K562 (cell line): ENCODE results near the gene LMNA. TPM values are rescaled to one million over a fixed set of nuclear protein-coding genes. Genes with fewer than 3 reads are reported as not detected.
A peak's percentile ranks its signal among the peaks of the same experiment; 100 is the strongest.

Experiments used
- BMI1 ChIP-seq: fragments of 150-350 bp; IDR thresholded peaks from 2 replicates; pipeline ENCODE4 v1.6.1; 2014; ENCODE audit warnings: low read length
- CAMTA2 ChIP-seq: fragments of 250-450 bp; sonication (Bioruptor Pico); conservative IDR thresholded peaks from 2 replicates; pipeline ENCODE4 v1.5.1; 2022
- CBX2 ChIP-seq: fragments of 200-600 bp; sonication (generic); IDR thresholded peaks from one replicate; pipeline ENCODE4 v1.6.1; 2012; ENCODE audit warnings: mild to moderate bottlenecking, low read length, inconsistent platforms; ENCODE audit not compliant: insufficient read depth, poor library complexity, severe bottlenecking
- CHD4 ChIP-seq: fragments of 200-600 bp; sonication (generic); IDR thresholded peaks from 3 replicates; pipeline ENCODE4 v1.6.1; 2012; ENCODE audit warnings: low read depth, mild to moderate bottlenecking, mixed read lengths, low read length, inconsistent platforms; ENCODE audit not compliant: insufficient read depth, insufficient replicate concordance, poor library complexity, severe bottlenecking
- KAT2B ChIP-seq: IDR thresholded peaks from one replicate; pipeline ENCODE4 v1.6.1; 2012; ENCODE audit warnings: low read depth, mild to moderate bottlenecking, control low read depth, inconsistent platforms, low read length, moderate library complexity
- MAFF ChIP-seq: IDR thresholded peaks from 2 replicates; pipeline ENCODE4 v1.6.1; 2012; ENCODE audit warnings: low read length, improper control_type of control experiment
- MCM3 ChIP-seq: fragments of 450-650 bp; IDR thresholded peaks from 2 replicates; pipeline ENCODE4 v1.6.1; 2016
- NR4A1 ChIP-seq, 2 experiments: fragments of 250-450 bp in 1 of 2; fragments of 450-650 bp in 1 of 2; sonication (Bioruptor Pico) in 1 of 2; IDR thresholded peaks; 2 replicates each; pipeline versions ENCODE4 v1.4.0 to v1.6.1; 2016 to 2020; ENCODE audit warnings: mild to moderate bottlenecking in 2 of 2, missing compliant biosample characterization in 1 of 2, missing genetic modification characterization in 1 of 2, moderate library complexity in 1 of 2
- PHTF2 ChIP-seq: fragments of 250-450 bp; sonication (Bioruptor Pico); IDR thresholded peaks from 2 replicates; pipeline ENCODE4 v1.5.0; 2021; ENCODE audit warnings: mild to moderate bottlenecking
- POLR2AphosphoS2 ChIP-seq: IDR thresholded peaks from 2 replicates; pipeline ENCODE4 v1.6.1; 2012; ENCODE audit warnings: low read length, improper control_type of control experiment
- PTBP1 ChIP-seq: fragments of 200-400 bp; formaldehyde crosslinking; IDR thresholded peaks from 2 replicates; pipeline ENCODE4 v1.6.1; 2017; ENCODE audit warnings: low read depth, low read length
- RBM15 ChIP-seq: fragments of 200-400 bp; formaldehyde crosslinking; IDR thresholded peaks from 2 replicates; pipeline ENCODE4 v1.6.1; 2018; ENCODE audit warnings: mild to moderate bottlenecking, low read length, moderate library complexity; ENCODE audit not compliant: insufficient read depth
- TAF15 ChIP-seq: fragments of 200-400 bp; formaldehyde crosslinking; IDR thresholded peaks from 2 replicates; pipeline ENCODE4 v1.6.1; 2017; ENCODE audit warnings: mild to moderate bottlenecking, low read depth, low read length, moderate library complexity
- TEAD1 ChIP-seq, 2 experiments: fragments of 450-650 bp in 1 of 2; sonication (generic) in 1 of 2; formaldehyde crosslinking; IDR thresholded peaks; 2 replicates each; pipeline versions ENCODE4 v1.4.0 to v1.8.0; 2020 to 2022; ENCODE audit warnings: mild to moderate bottlenecking in 2 of 2, missing genetic modification reagents in 1 of 2
- TEAD4 ChIP-seq, 2 experiments: sonication (generic) in 1 of 2; formaldehyde crosslinking in 1 of 2; IDR thresholded peaks; 2 replicates each; pipeline versions ENCODE4 v1.6.1 to v1.8.0; 2012 to 2022; ENCODE audit warnings: borderline replicate concordance in 1 of 2, inconsistent platforms in 1 of 2, low read length in 1 of 2, mild to moderate bottlenecking in 1 of 2, missing genetic modification reagents in 1 of 2
- ZC3H11A ChIP-seq: IDR thresholded peaks from 2 replicates; pipeline ENCODE4 v1.6.1; 2012; ENCODE audit warnings: low read depth, low read length, improper control_type of control experiment
- ZNF184 ChIP-seq: sonication (generic); formaldehyde crosslinking; IDR thresholded peaks from 2 replicates; pipeline ENCODE4 v1.5.0; 2020; ENCODE audit warnings: missing genetic modification reagents
- ZNF23 ChIP-seq: fragments of 250-450 bp; sonication (Bioruptor Pico); IDR thresholded peaks from 2 replicates; pipeline ENCODE4 v1.4.0; 2020; ENCODE audit warnings: mild to moderate bottlenecking
- ZZZ3 ChIP-seq: fragments of 450-650 bp; IDR thresholded peaks from 2 replicates; pipeline ENCODE4 v1.6.1; 2016; ENCODE audit warnings: antibody characterized with exemption, mild to moderate bottlenecking, moderate library complexity
- polyA plus RNA-seq, 8 experiments: library from polyadenylated mRNA; depleted of rRNA in 4 of 8; stranded (reverse) in 5 of 8; unstranded in 3 of 8; fragments of >200 nt; fragmentation: Nextera tagmentation in 2 of 8; fragmentation: Illumina TruSeq in 1 of 8; extraction: Ambion mirVana in 2 of 8; extraction: Trizol in 1 of 8; gene quantifications; 2 replicates each; pipeline versions ENCODE4 v1.2.1 to v1.2.3, GENCODE V29; 2011 to 2014; ENCODE audit warnings: inconsistent platforms in 1 of 8, missing spikeins in 1 of 8
- total RNA-seq, 7 experiments: library from RNA; depleted of rRNA in 6 of 7; stranded (reverse); fragments of >200 nt in 6 of 7; fragmentation: Illumina TruSeq in 2 of 7; extraction: Trizol in 2 of 7; gene quantifications; 2 replicates each; pipeline versions ENCODE4 v1.2.1 to v1.2.3, GENCODE V29; 2011 to 2021; ENCODE audit warnings: low replicate concordance in 1 of 7
- TF ChIP-seq, protein P1 (sequence below), 2 experiments: fragments of 450-650 bp in 1 of 2; IDR thresholded peaks; 2 replicates each; pipeline ENCODE4 v1.6.1; 2011 to 2017; ENCODE audit warnings: low read depth in 2 of 2, antibody characterized with exemption in 1 of 2, borderline replicate concordance in 1 of 2, low read length in 1 of 2, mild to moderate bottlenecking in 1 of 2, mixed read lengths in 1 of 2; ENCODE audit not compliant: control insufficient read depth in 1 of 2
- TF ChIP-seq, protein P2 (sequence below): fragments of 450-650 bp; IDR thresholded peaks from 2 replicates; pipeline ENCODE4 v1.6.1; 2017; ENCODE audit warnings: antibody characterized with exemption, mild to moderate bottlenecking

The LMNA gene
- total and polyA plus RNA-seq, 9 of the 15 experiments (the other 6 are each of a cell fraction or from before 2014, with no cell fraction given): 1.00 to 347 (median 88.2) TPM

DNA sequence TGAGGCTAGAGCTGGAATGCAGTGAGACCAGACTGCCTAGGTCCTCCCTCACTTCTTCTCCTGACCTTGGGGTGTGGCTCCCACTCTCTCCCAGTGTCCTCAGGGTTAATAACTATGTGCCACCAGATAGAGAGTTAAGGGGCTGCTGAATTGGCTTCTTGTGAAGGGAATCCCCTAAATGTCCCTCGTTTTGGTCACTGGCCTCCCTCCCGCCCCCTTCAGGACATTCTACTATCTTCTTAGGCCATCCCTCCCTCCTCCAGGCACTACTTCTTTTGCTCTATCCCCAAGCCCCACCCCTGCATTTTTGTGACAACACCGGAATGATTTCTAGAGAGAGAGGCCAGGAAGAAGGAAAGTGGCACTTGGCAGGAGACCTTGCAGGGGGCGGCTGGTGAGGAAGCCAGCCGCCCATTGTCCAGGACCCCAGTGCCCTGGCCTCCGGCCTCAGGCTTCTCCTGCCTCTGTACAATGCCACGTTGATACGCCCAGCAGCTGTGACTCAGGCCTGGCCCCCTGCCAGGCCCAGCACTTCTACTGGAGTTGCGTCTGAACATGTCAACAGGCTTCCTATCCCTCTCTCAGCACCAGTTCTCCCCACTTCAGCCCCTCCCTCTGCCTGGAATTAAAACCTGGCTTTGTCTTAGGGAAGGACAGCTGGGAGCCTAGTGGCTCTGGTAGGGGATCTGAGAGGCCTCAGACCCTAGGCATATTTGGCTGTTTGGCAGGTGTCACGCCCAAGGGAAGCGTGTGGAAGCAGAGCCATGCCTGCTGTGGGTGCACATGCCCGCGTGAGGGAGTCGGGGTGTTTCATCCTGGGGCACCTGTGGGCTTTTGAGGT is 9.1 kb downstream of the LMNA start (continued):
- TF ChIP-seq, protein P1, sequence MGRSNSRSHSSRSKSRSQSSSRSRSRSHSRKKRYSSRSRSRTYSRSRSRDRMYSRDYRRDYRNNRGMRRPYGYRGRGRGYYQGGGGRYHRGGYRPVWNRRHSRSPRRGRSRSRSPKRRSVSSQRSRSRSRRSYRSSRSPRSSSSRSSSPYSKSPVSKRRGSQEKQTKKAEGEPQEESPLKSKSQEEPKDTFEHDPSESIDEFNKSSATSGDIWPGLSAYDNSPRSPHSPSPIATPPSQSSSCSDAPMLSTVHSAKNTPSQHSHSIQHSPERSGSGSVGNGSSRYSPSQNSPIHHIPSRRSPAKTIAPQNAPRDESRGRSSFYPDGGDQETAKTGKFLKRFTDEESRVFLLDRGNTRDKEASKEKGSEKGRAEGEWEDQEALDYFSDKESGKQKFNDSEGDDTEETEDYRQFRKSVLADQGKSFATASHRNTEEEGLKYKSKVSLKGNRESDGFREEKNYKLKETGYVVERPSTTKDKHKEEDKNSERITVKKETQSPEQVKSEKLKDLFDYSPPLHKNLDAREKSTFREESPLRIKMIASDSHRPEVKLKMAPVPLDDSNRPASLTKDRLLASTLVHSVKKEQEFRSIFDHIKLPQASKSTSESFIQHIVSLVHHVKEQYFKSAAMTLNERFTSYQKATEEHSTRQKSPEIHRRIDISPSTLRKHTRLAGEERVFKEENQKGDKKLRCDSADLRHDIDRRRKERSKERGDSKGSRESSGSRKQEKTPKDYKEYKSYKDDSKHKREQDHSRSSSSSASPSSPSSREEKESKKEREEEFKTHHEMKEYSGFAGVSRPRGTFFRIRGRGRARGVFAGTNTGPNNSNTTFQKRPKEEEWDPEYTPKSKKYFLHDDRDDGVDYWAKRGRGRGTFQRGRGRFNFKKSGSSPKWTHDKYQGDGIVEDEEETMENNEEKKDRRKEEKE (IDR thresholded peaks at IDR 0.05; ENCODE audit: borderline replicate concordance in 1 of 2, control insufficient read depth in 1 of 2, low read depth in 2 of 2, low read length in 1 of 2): no peak
- TF ChIP-seq TEAD4 (IDR thresholded peaks at IDR 0.05; ENCODE audit: low read length) (peak; percentile 33), TEAD4 (CRISPR knock-in tag; IDR thresholded peaks at IDR 0.05; ENCODE audit: borderline replicate concordance) (no peak), BMI1 (no peak), MCM3 (no peak), CBX2 (no peak), POLR2AphosphoS2 (no peak), ZC3H11A (no peak), CAMTA2 (CRISPR knock-in tag) (no peak), CHD4 (no peak), ZNF184 (CRISPR knock-in tag) (no peak), KAT2B (no peak), MAFF (no peak), PHTF2 (no peak), ZNF23 (CRISPR knock-in tag) (no peak), ZZZ3 (no peak), NR4A1 (CRISPR knock-in tag; IDR thresholded peaks at IDR 0.05) (no peak), NR4A1 (tag; IDR thresholded peaks at IDR 0.05) (no peak), TAF15 (no peak), TEAD1 (CRISPR knock-in tag; IDR thresholded peaks at IDR 0.05) (peak in 1 of 2 experiments; percentile 79; a peak in 3 of 4 replicates), RBM15 (no peak), PTBP1 (no peak)
- TF ChIP-seq, protein P2, sequence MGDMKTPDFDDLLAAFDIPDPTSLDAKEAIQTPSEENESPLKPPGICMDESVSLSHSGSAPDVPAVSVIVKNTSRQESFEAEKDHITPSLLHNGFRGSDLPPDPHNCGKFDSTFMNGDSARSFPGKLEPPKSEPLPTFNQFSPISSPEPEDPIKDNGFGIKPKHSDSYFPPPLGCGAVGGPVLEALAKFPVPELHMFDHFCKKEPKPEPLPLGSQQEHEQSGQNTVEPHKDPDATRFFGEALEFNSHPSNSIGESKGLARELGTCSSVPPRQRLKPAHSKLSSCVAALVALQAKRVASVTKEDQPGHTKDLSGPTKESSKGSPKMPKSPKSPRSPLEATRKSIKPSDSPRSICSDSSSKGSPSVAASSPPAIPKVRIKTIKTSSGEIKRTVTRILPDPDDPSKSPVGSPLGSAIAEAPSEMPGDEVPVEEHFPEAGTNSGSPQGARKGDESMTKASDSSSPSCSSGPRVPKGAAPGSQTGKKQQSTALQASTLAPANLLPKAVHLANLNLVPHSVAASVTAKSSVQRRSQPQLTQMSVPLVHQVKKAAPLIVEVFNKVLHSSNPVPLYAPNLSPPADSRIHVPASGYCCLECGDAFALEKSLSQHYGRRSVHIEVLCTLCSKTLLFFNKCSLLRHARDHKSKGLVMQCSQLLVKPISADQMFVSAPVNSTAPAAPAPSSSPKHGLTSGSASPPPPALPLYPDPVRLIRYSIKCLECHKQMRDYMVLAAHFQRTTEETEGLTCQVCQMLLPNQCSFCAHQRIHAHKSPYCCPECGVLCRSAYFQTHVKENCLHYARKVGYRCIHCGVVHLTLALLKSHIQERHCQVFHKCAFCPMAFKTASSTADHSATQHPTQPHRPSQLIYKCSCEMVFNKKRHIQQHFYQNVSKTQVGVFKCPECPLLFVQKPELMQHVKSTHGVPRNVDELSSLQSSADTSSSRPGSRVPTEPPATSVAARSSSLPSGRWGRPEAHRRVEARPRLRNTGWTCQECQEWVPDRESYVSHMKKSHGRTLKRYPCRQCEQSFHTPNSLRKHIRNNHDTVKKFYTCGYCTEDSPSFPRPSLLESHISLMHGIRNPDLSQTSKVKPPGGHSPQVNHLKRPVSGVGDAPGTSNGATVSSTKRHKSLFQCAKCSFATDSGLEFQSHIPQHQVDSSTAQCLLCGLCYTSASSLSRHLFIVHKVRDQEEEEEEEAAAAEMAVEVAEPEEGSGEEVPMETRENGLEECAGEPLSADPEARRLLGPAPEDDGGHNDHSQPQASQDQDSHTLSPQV: peak; percentile 87
